GM12892 (cell line): Measurements from ENCODE around the gene SYNDIG1L.

Experiments used
- POLR2AphosphoS5 ChIP-seq: IDR thresholded peaks from 2 replicates; pipeline ENCODE4 v1.6.1; 2011; ENCODE audit warnings: low read depth, low read length, control low read depth
- TAF1 ChIP-seq: IDR thresholded peaks from 2 replicates; pipeline ENCODE4 v1.6.1; 2011; ENCODE audit warnings: low read depth, mild to moderate bottlenecking, control low read depth, low read length, borderline replicate concordance

DNA sequence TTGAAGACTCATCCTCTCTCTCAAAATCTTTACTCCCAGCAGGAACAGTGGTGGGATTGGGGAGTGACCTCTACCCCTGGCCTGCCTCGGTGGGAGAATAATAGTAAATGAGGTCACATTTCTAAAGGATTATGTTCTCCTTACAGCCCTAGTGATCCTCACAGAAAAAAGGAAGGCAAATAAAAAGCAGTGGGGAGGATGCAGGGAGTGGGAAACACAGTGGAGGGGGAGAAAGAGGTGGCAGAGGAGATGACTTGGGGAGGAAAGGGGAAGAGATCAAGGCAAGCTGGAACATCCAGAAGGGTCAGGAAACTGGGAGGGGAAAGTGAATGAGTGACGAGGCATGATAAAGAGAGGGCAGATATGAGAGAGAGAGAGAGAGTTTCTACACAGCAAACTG lies 8.3 kb upstream of the SYNDIG1L start:
- TF ChIP-seq TAF1 (no peak), POLR2AphosphoS5 (no peak)
